Muscle of back (tissue), 11 donors: ENCODE data around the gene OTOL1. TPM values are rescaled to one million over a fixed set of nuclear protein-coding genes. Genes with fewer than 3 reads are reported as not detected.

Source experiments
- DNase-seq, 3 donors: peaks; one replicate each; pipeline versions ENCODE4 v3.0.0 to v3.0.0-alpha.2; 2013
- polyA plus RNA-seq, 10 donors: library from polyadenylated mRNA; unstranded; fragments of 120-200 nt; gene quantifications; one replicate each; pipeline ENCODE4 v1.2.1, GENCODE V29; 2013; ENCODE audit not compliant: insufficient read length in 10 of 10

OTOL1 gene
- polyA plus RNA-seq, 10 donors: not detected

DNA sequence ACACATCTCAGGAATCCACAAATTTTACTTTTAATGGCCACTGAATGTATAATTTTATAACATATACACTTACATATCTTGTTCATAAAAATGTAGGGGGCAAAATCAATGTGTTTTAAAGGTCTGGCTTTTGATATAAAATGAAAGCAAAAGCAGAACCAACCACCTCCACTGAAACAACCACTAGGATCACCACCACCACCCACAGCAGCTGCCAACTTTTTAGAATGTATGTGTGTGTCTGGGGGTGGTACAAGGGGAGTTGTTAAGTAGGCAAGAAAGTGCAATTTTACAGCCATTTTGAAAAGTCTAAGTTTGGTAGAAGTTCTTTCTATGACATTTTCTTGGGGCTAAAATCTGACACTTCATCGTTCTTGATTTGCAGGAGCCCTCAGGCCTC, 44.0 kb downstream of the OTOL1 start:
- no peak for DNase-seq

GRCh38 chr3:161545824-161546223, 49.2 kb downstream of the OTOL1 start:
- DNase-seq: no peak

- peak in 2 of 3 donors; percentile 72 to 82 for DNase-seq
Observed at GRCh38 chr3:161548301-161548700, 51.7 kb downstream of the OTOL1 start.

GRCh38 chr3:161549261-161549660, 52.7 kb downstream of the OTOL1 start:
- peak in 2 of 3 donors; percentile 71 to 89 for DNase-seq

GRCh38 chr3:161550491-161551195, 54.0 kb downstream of the OTOL1 start:
- peak in 1 of 3 donors; percentile 72 for DNase-seq

GRCh38 chr3:161551697-161552096, 55.1 kb downstream of the OTOL1 start:
- peak in 1 of 3 donors; percentile 30 for DNase-seq

DNA sequence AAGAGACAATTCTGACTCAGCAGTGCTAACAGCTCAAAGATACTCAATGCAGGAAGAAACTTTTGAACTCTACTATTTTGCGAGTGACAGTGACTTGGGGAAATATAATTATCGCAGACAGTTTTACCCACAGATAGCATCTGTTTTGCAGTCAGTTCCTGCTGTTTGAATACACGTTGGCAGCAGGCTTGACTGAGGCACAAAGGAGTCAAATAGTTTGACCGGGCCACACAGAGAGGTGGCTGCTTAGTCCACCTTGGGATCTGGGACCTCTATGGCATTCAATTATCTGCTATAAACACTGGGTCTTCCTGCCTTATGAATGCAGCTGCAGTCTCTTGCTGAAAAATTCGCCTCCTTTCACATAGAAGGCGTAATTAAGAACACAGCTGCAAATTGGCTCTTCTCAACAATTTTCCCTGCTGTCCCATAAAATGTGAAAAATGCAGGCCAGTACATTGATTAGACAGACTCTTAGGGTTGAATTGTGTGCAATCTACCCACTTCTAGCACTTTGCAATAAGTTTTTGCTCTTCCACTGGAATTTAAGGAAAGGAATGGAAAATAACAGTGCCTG, 56.5 kb downstream of the OTOL1 start:
- peak in 1 of 3 donors; percentile 68 for DNase-seq

Other genes with a start within 250 kb of the OTOL1 start
- 1 to 10 TPM in 3 of 10 donors, under 1 TPM in 7; 0.32 to 2.5 (median 0.61) TPM for gene SPTSSB, start 125.3 kb upstream of the OTOL1 start, polyA plus RNA-seq